ENCODE results near the gene MEGF10.
"Not testable (repeated sequence)": the region's sequence is repeated elsewhere in the genome, so short reads cannot be mapped to it uniquely, and the experiment has no call there.

Gene MEGF10

GRCh38 chr5:127297348-127298035 lies 6.9 kb downstream of the MEGF10 start:
- no peak for FAIRE-seq
- no peak for DNase-seq (ENCODE audit: insufficient read length, low spot score)

GRCh38 chr5:127298036-127298429 lies 7.4 kb downstream of the MEGF10 start:
- FAIRE-seq (no peak), DNase-seq (ENCODE audit: insufficient read length, low spot score) (no peak)

- DNase-seq (ENCODE audit: insufficient read length, low spot score) (no peak), FAIRE-seq (no peak)
These were observed 8.1 kb downstream of the MEGF10 start for GRCh38 chr5:127298656-127299055.

- DNase-seq (ENCODE audit: insufficient read length, low spot score) (no peak), FAIRE-seq (no peak)
These were observed 9.1 kb downstream of the MEGF10 start for GRCh38 chr5:127299678-127300077.

GRCh38 chr5:127302509-127302908 lies 11.9 kb downstream of the MEGF10 start:
- FAIRE-seq (no peak), DNase-seq (ENCODE audit: insufficient read length, low spot score) (no peak)

- DNase-seq (ENCODE audit: insufficient read length, low spot score) = no peak
- no peak for FAIRE-seq
These were observed 12.8 kb downstream of the MEGF10 start for GRCh38 chr5:127303404-127303803.

- no peak for DNase-seq (ENCODE audit: insufficient read length, low spot score)
- FAIRE-seq = no peak
These were observed 14.9 kb downstream of the MEGF10 start for GRCh38 chr5:127305493-127305892.

GRCh38 chr5:127306036-127306435 lies 15.4 kb downstream of the MEGF10 start:
- FAIRE-seq = no peak
- DNase-seq (ENCODE audit: insufficient read length, low spot score) = no peak

GRCh38 chr5:127306647-127307046 lies 16.1 kb downstream of the MEGF10 start:
- DNase-seq (ENCODE audit: insufficient read length, low spot score) = no peak
- FAIRE-seq = no peak

GRCh38 chr5:127307868-127308267 lies 17.3 kb downstream of the MEGF10 start:
- DNase-seq (ENCODE audit: insufficient read length, low spot score) = no peak
- FAIRE-seq = no peak

- FAIRE-seq; DNase-seq (ENCODE audit: insufficient read length, low spot score): not testable (repeated sequence)
These were observed 17.7 kb downstream of the MEGF10 start for GRCh38 chr5:127308325-127308724.

GRCh38 chr5:127308945-127309344 lies 18.3 kb downstream of the MEGF10 start:
- DNase-seq (ENCODE audit: insufficient read length, low spot score) = no peak
- no peak for FAIRE-seq

- FAIRE-seq (no peak), DNase-seq (ENCODE audit: insufficient read length, low spot score) (no peak)
These were observed 20.8 kb downstream of the MEGF10 start for GRCh38 chr5:127311349-127311748.

GRCh38 chr5:127311781-127312525 lies 21.4 kb downstream of the MEGF10 start:
- no peak for FAIRE-seq

GRCh38 chr5:127313379-127313778 lies 22.8 kb downstream of the MEGF10 start:
- FAIRE-seq = no peak
- DNase-seq (ENCODE audit: insufficient read length, low spot score) = no peak

More at GRCh38 chr5:127311781-127312525, 21.4 kb downstream of the MEGF10 start:
- DNase-seq (ENCODE audit: insufficient read length, low spot score) = no peak

GRCh38 chr5:127313847-127314473 lies 23.4 kb downstream of the MEGF10 start:
- peak; percentile 55 for DNase-seq (ENCODE audit: insufficient read length, low spot score)
- FAIRE-seq = peak; percentile 76

- DNase-seq (ENCODE audit: insufficient read length, low spot score) (no peak), FAIRE-seq (no peak)
These were observed 25.4 kb downstream of the MEGF10 start for GRCh38 chr5:127316011-127316410.

- FAIRE-seq; DNase-seq (ENCODE audit: insufficient read length, low spot score): not testable (repeated sequence)
These were observed 26.8 kb downstream of the MEGF10 start for GRCh38 chr5:127317385-127317784.

GRCh38 chr5:127320032-127320965 lies 29.7 kb downstream of the MEGF10 start:
- no peak for DNase-seq (ENCODE audit: insufficient read length, low spot score)
- FAIRE-seq = no peak

- FAIRE-seq (no peak), DNase-seq (ENCODE audit: insufficient read length, low spot score) (no peak)
These were observed 30.9 kb downstream of the MEGF10 start for GRCh38 chr5:127321465-127321864.

GRCh38 chr5:127322403-127322802 lies 31.8 kb downstream of the MEGF10 start:
- FAIRE-seq (no peak), DNase-seq (ENCODE audit: insufficient read length, low spot score) (no peak)

Data from HTR-8/SVneo (cell line).